ENCODE data around the gene PCDHB3. TPM values are rescaled to one million over a fixed set of nuclear protein-coding genes. Genes with fewer than 3 reads are reported as not detected.
"Not testable (repeated sequence)": the region's sequence is repeated elsewhere in the genome, so short reads cannot be mapped to it uniquely, and the experiment has no call there.

The PCDHB3 gene
- total RNA-seq, 1 experiment from 2014 or later = 2.3 TPM

DNA sequence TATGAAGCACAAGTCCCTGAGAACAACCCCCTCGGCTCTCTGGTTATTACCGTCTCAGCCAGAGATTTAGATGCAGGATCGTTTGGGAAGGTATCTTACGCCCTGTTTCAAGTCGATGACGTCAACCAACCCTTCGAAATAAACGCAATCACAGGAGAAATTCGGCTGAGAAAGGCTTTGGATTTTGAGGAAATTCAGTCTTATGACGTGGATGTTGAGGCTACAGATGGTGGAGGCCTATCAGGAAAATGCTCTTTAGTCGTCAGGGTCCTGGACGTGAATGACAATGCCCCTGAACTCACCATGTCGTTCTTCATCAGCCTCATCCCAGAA is 50.7 kb downstream of the PCDHB3 start:
- H4K5ac ChIP-seq (ENCODE audit: insufficient read length, low read depth, low read length) = no peak overlapping the region
- Mint-ChIP-seq H3K9me3 (peaks cover 27 to 31% of the 10 kb centered on the region in 2 experiments), H3K36me3 (ENCODE audit: insufficient read depth in 1 of 3, low read depth in 3 of 3) (peaks cover 1 to 20% (median 2%) of the 10 kb centered on the region in 3 experiments; a peak in 5 of 7 replicates), H3K4me3 (no peak overlapping the region), H3K27me3 (ENCODE audit: low read depth) (peaks cover 10% of the 10 kb centered on the region), H3K4me1 (no peaks in the 10 kb centered on the region), H3K27ac (no peak overlapping the region)
- H3K14ac ChIP-seq (ENCODE audit: insufficient read depth, low read length) = no peak overlapping the region; the same call in 1 of the 2 replicates
- H4K20me1 ChIP-seq (ENCODE audit: control insufficient read depth, insufficient read depth, insufficient read length) = no peaks in the 10 kb centered on the region
- H2AK5ac ChIP-seq (ENCODE audit: insufficient read length, low read length) = no peak overlapping the region
- H4K8ac ChIP-seq (replicated peaks; ENCODE audit: insufficient read length, low read depth, low read length) = no peak overlapping the region
- H3K79me2 ChIP-seq (ENCODE audit: insufficient read depth, low read length) = no peaks in the 10 kb centered on the region
- H3K9ac ChIP-seq (ENCODE audit: extremely low read depth, insufficient read length, low read length) = no peak overlapping the region
- H3K4me2 ChIP-seq (ENCODE audit: insufficient read depth, insufficient read length, low read length) = no peak overlapping the region
- TF ChIP-seq, protein P1, sequence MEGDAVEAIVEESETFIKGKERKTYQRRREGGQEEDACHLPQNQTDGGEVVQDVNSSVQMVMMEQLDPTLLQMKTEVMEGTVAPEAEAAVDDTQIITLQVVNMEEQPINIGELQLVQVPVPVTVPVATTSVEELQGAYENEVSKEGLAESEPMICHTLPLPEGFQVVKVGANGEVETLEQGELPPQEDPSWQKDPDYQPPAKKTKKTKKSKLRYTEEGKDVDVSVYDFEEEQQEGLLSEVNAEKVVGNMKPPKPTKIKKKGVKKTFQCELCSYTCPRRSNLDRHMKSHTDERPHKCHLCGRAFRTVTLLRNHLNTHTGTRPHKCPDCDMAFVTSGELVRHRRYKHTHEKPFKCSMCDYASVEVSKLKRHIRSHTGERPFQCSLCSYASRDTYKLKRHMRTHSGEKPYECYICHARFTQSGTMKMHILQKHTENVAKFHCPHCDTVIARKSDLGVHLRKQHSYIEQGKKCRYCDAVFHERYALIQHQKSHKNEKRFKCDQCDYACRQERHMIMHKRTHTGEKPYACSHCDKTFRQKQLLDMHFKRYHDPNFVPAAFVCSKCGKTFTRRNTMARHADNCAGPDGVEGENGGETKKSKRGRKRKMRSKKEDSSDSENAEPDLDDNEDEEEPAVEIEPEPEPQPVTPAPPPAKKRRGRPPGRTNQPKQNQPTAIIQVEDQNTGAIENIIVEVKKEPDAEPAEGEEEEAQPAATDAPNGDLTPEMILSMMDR (conservative IDR thresholded peaks at IDR 0.05) = no peak
- no peak overlapping the region for H4K91ac ChIP-seq (ENCODE audit: insufficient read length, low read depth, low read length)
- no peak overlapping the region for H3T11ph ChIP-seq (ENCODE audit: low read length)
- H3K27ac ChIP-seq (ENCODE audit: insufficient read length, low read depth, low read length) = no peak overlapping the region
- no peaks in the 10 kb centered on the region for H3K23me2 ChIP-seq (ENCODE audit: insufficient read length, low read depth, low read length, poor library complexity, severe bottlenecking)
- no peaks in the 10 kb centered on the region for H3K4me1 ChIP-seq (ENCODE audit: insufficient read depth, low read length)
- DNase-seq = no peak
- H2BK15ac ChIP-seq (ENCODE audit: low read depth, low read length) = no peak overlapping the region
- no peak overlapping the region for H3K18ac ChIP-seq (ENCODE audit: insufficient read length, low read depth, low read length)
- no peak overlapping the region for H2BK12ac ChIP-seq (ENCODE audit: insufficient read length, low read depth, low read length)
- no peak overlapping the region for H3K23ac ChIP-seq (ENCODE audit: insufficient read length, low read depth, low read length)
- H3K56ac ChIP-seq (ENCODE audit: insufficient read length, low read depth, low read length) = no peak overlapping the region
- H3K79me1 ChIP-seq (ENCODE audit: insufficient read depth, low read depth, low read length, poor library complexity, severe bottlenecking) = no peaks in the 10 kb centered on the region
- H3K4ac ChIP-seq (ENCODE audit: low read depth, low read length) = no peak overlapping the region
- H3K27me3 ChIP-seq (ENCODE audit: insufficient read depth, low read length) = no peaks in the 10 kb centered on the region
- H2AFZ ChIP-seq (ENCODE audit: low read length) = no peak overlapping the region
- no peak overlapping the region for H2BK20ac ChIP-seq (ENCODE audit: low read depth, low read length, poor library complexity, severe bottlenecking)
- no peak overlapping the region for H2BK120ac ChIP-seq (ENCODE audit: low read depth, low read length, poor library complexity, severe bottlenecking)
- peaks cover 9% of the 10 kb centered on the region for H3K9me3 ChIP-seq (ENCODE audit: control insufficient read depth, low read depth, low read length)
- no CpG with 5 or more reads among the region's 13 CpGs for WGBS (ENCODE audit: extremely low coverage, insufficient read length, low lambda C conversion rate)
- H2BK5ac ChIP-seq (ENCODE audit: insufficient read length, low read length) = no peak overlapping the region

DNA sequence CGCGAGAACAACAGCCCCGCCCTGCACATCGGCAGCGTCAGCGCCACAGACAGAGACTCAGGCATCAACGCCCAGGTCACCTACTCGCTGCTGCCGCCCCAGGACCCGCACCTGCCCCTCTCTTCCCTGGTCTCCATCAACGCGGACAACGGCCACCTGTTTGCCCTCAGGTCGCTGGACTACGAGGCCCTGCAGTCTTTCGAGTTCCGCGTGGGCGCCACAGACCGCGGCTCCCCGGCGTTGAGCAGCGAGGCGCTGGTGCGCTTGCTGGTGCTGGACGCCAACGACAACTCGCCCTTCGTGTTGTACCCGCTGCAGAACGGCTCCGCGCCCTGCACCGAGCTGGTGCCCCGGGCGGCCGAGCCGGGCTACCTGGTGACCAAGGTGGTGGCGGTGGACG is 51.4 kb downstream of the PCDHB3 start:
- H3K4me3 Mint-ChIP-seq; H3K56ac ChIP-seq (ENCODE audit: insufficient read length, low read depth, low read length); H2BK15ac ChIP-seq (ENCODE audit: low read depth, low read length); H3K9ac ChIP-seq (ENCODE audit: extremely low read depth, insufficient read length, low read length); H2BK5ac ChIP-seq (ENCODE audit: insufficient read length, low read length); H2BK12ac ChIP-seq (ENCODE audit: insufficient read length, low read depth, low read length); H4K91ac ChIP-seq (ENCODE audit: insufficient read length, low read depth, low read length); H3K27ac ChIP-seq (ENCODE audit: insufficient read length, low read depth, low read length); H3K14ac ChIP-seq (ENCODE audit: insufficient read depth, low read length); H2AK5ac ChIP-seq (ENCODE audit: insufficient read length, low read length); DNase-seq; H3K79me2 ChIP-seq (ENCODE audit: insufficient read depth, low read length); H3K4ac ChIP-seq (ENCODE audit: low read depth, low read length); H2BK120ac ChIP-seq (ENCODE audit: low read depth, low read length, poor library complexity, severe bottlenecking); H3K27ac Mint-ChIP-seq; H3K4me1 Mint-ChIP-seq; H4K5ac ChIP-seq (ENCODE audit: insufficient read length, low read depth, low read length); H2AFZ ChIP-seq (ENCODE audit: low read length); H3K9me3 ChIP-seq (ENCODE audit: control insufficient read depth, low read depth, low read length); H3K4me2 ChIP-seq (ENCODE audit: insufficient read depth, insufficient read length, low read length); H3K18ac ChIP-seq (ENCODE audit: insufficient read length, low read depth, low read length); H3T11ph ChIP-seq (ENCODE audit: low read length); H4K20me1 ChIP-seq (ENCODE audit: control insufficient read depth, insufficient read depth, insufficient read length); H2BK20ac ChIP-seq (ENCODE audit: low read depth, low read length, poor library complexity, severe bottlenecking); H3K27me3 ChIP-seq (ENCODE audit: insufficient read depth, low read length); H3K23ac ChIP-seq (ENCODE audit: insufficient read length, low read depth, low read length); H4K8ac ChIP-seq (replicated peaks; ENCODE audit: insufficient read length, low read depth, low read length); H3K27me3 Mint-ChIP-seq (ENCODE audit: low read depth); H3K79me1 ChIP-seq (ENCODE audit: insufficient read depth, low read depth, low read length, poor library complexity, severe bottlenecking); H3K4me1 ChIP-seq (ENCODE audit: insufficient read depth, low read length); H3K23me2 ChIP-seq (ENCODE audit: insufficient read length, low read depth, low read length, poor library complexity, severe bottlenecking): not testable (repeated sequence)
- WGBS (ENCODE audit: extremely low coverage, insufficient read length, low lambda C conversion rate) = no CpG with 5 or more reads among the region's 41 CpGs
- Mint-ChIP-seq H3K36me3 (ENCODE audit: insufficient read depth in 1 of 3, low read depth in 3 of 3) (peaks cover 1 to 22% (median 3%) of the 10 kb centered on the region in 3 experiments; a peak in 5 of 7 replicates), H3K9me3 (peaks cover 33 to 36% of the 10 kb centered on the region in 2 experiments)
